ENCODE results near the gene RPL38. TPM values are rescaled to one million over a fixed set of nuclear protein-coding genes. Genes with fewer than 3 reads are reported as not detected.
A peak's percentile ranks its signal among the peaks of the same experiment; 100 is the strongest.

RPL38 gene
- total RNA-seq (ENCODE audit: unreplicated experiment): 600 TPM
- long read RNA-seq, transcript RPL38-202 (5 exons, 431 nt): minor isoform, 60 of 590 reads
- long read RNA-seq, transcript RPL38-201 (5 exons, 1,170 nt): major isoform, 493 of 590 reads
- long read RNA-seq, transcript RPL38-206 (4 exons, 532 nt): minor isoform, 21 of 590 reads
- long read RNA-seq, partial matches to known transcripts: 0 of 590 reads
- long read RNA-seq, other reads (novel, unspliced or antisense): 16 of 590 reads

DNA sequence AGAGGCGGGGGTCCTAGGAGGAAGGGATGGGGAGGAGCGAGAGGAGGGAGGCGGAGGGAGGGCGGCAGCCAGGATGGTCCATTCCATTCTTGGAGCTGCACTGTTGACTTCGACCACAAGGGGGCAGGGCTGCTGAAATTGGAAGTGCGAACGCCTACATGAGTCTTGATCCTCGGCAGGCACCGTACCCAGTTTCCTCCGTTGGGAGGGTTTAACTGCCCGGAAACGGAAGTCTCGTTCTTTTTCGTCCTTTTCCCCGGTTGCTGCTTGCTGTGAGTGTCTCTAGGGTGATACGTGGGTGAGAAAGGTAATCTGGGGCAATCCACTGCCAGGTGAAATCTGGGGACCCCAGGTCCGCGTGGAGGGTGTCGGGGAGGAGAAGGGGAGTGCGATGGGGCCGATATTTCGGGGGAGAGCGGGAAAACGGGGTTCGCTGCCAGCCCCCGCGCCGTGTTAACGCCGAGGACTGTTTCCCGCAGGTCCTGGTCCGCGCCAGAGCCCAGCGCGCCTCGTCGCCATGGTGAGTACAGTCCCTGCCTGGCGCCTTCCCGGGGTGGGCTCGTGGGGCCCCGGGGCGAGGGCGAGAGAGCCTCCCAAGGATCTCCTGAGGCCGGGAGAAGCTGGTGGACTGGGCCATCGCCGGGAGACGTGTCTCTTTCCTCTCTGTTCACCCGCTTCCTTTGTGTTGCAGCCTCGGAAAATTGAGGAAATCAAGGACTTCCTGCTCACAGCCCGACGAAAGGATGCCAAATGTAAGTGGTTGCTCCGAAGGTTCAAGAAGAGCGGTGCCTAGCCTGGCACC lies at the start of gene RPL38:
RPL38 (plus strand) TSS at position 240 of the 802 bp plus-strand sequence; CDS start at position 518, 278 bp downstream.
- peak; percentile 99 for DNase-seq
- H3K9me3 Mint-ChIP-seq (ENCODE audit: unreplicated experiment): peaks cover 6% of the 10 kb centered on the region
- TF ChIP-seq, protein P1, sequence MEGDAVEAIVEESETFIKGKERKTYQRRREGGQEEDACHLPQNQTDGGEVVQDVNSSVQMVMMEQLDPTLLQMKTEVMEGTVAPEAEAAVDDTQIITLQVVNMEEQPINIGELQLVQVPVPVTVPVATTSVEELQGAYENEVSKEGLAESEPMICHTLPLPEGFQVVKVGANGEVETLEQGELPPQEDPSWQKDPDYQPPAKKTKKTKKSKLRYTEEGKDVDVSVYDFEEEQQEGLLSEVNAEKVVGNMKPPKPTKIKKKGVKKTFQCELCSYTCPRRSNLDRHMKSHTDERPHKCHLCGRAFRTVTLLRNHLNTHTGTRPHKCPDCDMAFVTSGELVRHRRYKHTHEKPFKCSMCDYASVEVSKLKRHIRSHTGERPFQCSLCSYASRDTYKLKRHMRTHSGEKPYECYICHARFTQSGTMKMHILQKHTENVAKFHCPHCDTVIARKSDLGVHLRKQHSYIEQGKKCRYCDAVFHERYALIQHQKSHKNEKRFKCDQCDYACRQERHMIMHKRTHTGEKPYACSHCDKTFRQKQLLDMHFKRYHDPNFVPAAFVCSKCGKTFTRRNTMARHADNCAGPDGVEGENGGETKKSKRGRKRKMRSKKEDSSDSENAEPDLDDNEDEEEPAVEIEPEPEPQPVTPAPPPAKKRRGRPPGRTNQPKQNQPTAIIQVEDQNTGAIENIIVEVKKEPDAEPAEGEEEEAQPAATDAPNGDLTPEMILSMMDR (IDR thresholded peaks at IDR 0.05; ENCODE audit: partially characterized antibody, unreplicated experiment): peak; percentile 93
- H3K27me3 Mint-ChIP-seq (ENCODE audit: unreplicated experiment): peaks cover 9% of the 10 kb centered on the region
- peak within 1 kb of the TSS; percentile 97 for H3K27ac Mint-ChIP-seq (ENCODE audit: unreplicated experiment)
- H3K4me1 Mint-ChIP-seq (ENCODE audit: low read depth, unreplicated experiment): peaks cover 27% of the 10 kb centered on the region
- H3K4me3 Mint-ChIP-seq (ENCODE audit: unreplicated experiment): peak within 1 kb of the TSS; percentile 99
- no peaks in the 10 kb centered on the region for H3K36me3 Mint-ChIP-seq (ENCODE audit: unreplicated experiment)

DNA sequence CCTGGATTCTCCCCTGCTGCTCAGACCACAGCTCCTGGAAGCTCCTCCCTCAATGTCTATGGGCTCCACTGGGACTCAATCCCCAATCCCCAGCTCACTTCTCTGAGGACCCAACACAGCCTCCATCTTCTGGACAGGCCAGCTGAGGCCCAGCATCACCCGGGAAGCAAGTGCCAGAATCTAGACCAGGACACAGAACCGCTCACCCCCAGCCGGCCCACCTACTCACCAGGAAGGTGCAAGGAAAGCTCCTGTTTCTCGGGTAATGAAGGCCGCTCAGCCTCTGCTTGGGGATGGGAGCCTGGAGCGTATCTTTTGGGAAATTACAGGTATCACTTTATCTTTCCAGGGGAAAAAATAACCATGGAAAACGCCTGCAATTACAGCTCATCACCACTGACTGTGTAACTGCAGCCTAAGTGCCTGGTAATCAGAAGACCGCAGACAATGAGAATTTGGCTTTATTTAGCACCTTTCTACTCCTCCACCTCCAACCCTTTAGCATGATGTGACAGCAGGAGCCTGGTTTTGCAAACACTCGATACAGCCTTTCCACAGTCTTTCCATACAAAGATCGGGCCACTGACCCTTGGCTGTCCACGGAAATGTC lies 49.6 kb upstream of the RPL38 start:
- peaks cover 15% of the 10 kb centered on the region for H3K27me3 Mint-ChIP-seq (ENCODE audit: unreplicated experiment)
- TF ChIP-seq, protein P1 (IDR thresholded peaks at IDR 0.05; ENCODE audit: partially characterized antibody, unreplicated experiment): peak; percentile 47
- no peak overlapping the region for H3K4me3 Mint-ChIP-seq (ENCODE audit: unreplicated experiment)
- peaks cover 13% of the 10 kb centered on the region for H3K36me3 Mint-ChIP-seq (ENCODE audit: unreplicated experiment)
- H3K4me1 Mint-ChIP-seq (ENCODE audit: low read depth, unreplicated experiment): peaks cover 17% of the 10 kb centered on the region
- DNase-seq: no peak
- peaks cover 24% of the 10 kb centered on the region for H3K9me3 Mint-ChIP-seq (ENCODE audit: unreplicated experiment)
- H3K27ac Mint-ChIP-seq (ENCODE audit: unreplicated experiment): peak overlapping the region; percentile 62

DNA sequence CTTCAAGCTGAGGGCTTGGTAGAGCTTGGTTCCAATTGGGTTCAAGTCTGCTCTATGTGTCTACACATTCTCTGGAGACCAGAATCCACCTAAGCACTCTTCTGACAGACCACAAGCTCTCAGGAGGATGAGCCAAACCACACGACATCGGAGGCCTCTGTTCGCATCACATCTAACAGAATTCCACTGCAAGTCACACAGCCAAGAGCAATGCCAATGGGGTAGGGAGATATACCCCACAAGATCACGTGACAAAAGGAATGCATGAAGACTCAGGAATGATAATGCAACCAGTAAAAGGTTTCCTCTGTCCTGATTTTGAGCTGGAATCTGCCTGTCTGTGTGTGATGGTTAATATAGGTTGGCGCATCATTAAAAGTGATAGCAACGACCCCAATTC lies 46.6 kb upstream of the RPL38 start:
- peaks cover 13% of the 10 kb centered on the region for H3K36me3 Mint-ChIP-seq (ENCODE audit: unreplicated experiment)
- DNase-seq: no peak

DNA sequence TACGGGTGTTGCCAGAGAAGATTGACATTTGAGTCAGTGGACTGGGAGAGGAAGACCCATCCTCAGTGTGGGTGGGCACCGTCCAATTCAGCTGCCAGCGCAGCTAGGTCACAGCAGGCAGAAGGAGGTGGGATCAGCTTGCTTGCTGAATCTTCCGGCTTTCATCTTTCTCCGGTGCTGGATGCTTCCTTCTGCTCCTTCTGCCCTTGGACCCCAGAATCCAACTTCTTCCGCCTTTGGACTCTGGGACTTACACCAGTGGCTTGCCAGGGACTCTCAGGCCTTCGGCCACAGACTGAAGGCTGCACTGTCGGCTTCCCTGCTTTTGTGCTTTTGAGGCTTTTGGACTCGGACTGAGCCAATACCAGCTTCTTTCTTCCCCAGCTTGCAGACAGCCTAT lies 46.1 kb upstream of the RPL38 start:
- peaks cover 29% of the 10 kb centered on the region for H3K4me1 Mint-ChIP-seq (ENCODE audit: low read depth, unreplicated experiment)
- peaks cover 17% of the 10 kb centered on the region for H3K27me3 Mint-ChIP-seq (ENCODE audit: unreplicated experiment)
- H3K27ac Mint-ChIP-seq (ENCODE audit: unreplicated experiment): no peak overlapping the region
- DNase-seq: no peak
- H3K9me3 Mint-ChIP-seq (ENCODE audit: unreplicated experiment): peaks cover 26% of the 10 kb centered on the region
- H3K4me3 Mint-ChIP-seq (ENCODE audit: unreplicated experiment): no peak overlapping the region
- TF ChIP-seq, protein P1 (IDR thresholded peaks at IDR 0.05; ENCODE audit: partially characterized antibody, unreplicated experiment): no peak
- peaks cover 13% of the 10 kb centered on the region for H3K36me3 Mint-ChIP-seq (ENCODE audit: unreplicated experiment)

More for the DNA sequence above, 46.6 kb upstream of the RPL38 start:
- Mint-ChIP-seq H3K27me3 (ENCODE audit: unreplicated experiment) (peaks cover 16% of the 10 kb centered on the region), H3K27ac (ENCODE audit: unreplicated experiment) (no peak overlapping the region), H3K9me3 (ENCODE audit: unreplicated experiment) (peaks cover 25% of the 10 kb centered on the region), H3K4me3 (ENCODE audit: unreplicated experiment) (no peak overlapping the region), H3K4me1 (ENCODE audit: low read depth, unreplicated experiment) (peaks cover 29% of the 10 kb centered on the region)
- TF ChIP-seq, protein P1 (IDR thresholded peaks at IDR 0.05; ENCODE audit: partially characterized antibody, unreplicated experiment): no peak
